Testis (tissue), 2 donors: ENCODE results near the gene RGS4.

Experiments used
- POLR2A ChIP-seq: fragments of 450-650 bp; IDR thresholded peaks from one replicate; pipeline ENCODE4 v1.6.1; 2017; ENCODE audit warnings: antibody characterized with exemption, mild to moderate bottlenecking, moderate library complexity
- TF ChIP-seq, protein P1 (sequence below), 3 experiments: fragments of 450-650 bp in 2 of 3; fragments of 200-600 bp in 1 of 3; sonication (generic) in 1 of 3; IDR thresholded peaks; one replicate each; pipeline ENCODE4 v1.5.1; 2016 to 2019; ENCODE audit warnings: antibody characterized with exemption in 3 of 3, mild to moderate bottlenecking in 2 of 3, moderate library complexity in 1 of 3

DNA sequence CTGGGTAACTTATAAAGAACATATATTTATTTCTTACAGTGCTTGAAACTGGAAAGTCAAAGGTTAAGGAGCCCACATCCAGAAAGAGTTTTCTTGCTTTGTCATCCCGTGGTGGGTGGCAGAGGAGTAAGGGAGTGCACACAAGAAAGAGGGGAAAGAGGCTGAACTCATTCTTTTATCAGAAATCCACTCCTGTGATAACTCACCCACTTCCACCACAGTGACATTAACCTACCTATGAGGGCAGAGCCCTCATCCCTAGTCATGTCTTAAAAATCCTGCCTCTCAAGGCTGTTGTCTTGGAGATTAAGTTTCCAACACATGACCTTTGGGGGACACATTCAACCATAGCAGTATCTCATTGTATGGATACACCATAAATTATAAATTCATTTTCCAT lies 32.5 kb upstream of the RGS4 start:
- TF ChIP-seq POLR2A, result no peak
- TF ChIP-seq, protein P1, sequence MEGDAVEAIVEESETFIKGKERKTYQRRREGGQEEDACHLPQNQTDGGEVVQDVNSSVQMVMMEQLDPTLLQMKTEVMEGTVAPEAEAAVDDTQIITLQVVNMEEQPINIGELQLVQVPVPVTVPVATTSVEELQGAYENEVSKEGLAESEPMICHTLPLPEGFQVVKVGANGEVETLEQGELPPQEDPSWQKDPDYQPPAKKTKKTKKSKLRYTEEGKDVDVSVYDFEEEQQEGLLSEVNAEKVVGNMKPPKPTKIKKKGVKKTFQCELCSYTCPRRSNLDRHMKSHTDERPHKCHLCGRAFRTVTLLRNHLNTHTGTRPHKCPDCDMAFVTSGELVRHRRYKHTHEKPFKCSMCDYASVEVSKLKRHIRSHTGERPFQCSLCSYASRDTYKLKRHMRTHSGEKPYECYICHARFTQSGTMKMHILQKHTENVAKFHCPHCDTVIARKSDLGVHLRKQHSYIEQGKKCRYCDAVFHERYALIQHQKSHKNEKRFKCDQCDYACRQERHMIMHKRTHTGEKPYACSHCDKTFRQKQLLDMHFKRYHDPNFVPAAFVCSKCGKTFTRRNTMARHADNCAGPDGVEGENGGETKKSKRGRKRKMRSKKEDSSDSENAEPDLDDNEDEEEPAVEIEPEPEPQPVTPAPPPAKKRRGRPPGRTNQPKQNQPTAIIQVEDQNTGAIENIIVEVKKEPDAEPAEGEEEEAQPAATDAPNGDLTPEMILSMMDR (IDR thresholded peaks at IDR 0.05), result no peak
